GM21360 (cell line): ENCODE data around the gene ABCD3.
A peak's percentile ranks its signal among the peaks of the same experiment; 100 is the strongest.
"Not testable (repeated sequence)": the region's sequence is repeated elsewhere in the genome, so short reads cannot be mapped to it uniquely, and the experiment has no call there.

Experiments
- ATAC-seq: cut with Tn5 transposase; IDR thresholded peaks from one replicate; pipeline ENCODE4 v1.9.1; 2021; ENCODE audit warnings: mild to moderate bottlenecking, moderate library complexity; ENCODE audit not compliant: unreplicated experiment

The ABCD3 gene

GRCh38 chr1:94417978-94418663, at the start of gene ABCD3:
ABCD3 (plus strand) TSS chr1:94418389; CDS start chr1:94418479, 90 bp downstream.
- peak; percentile 96 for ATAC-seq

DNA sequence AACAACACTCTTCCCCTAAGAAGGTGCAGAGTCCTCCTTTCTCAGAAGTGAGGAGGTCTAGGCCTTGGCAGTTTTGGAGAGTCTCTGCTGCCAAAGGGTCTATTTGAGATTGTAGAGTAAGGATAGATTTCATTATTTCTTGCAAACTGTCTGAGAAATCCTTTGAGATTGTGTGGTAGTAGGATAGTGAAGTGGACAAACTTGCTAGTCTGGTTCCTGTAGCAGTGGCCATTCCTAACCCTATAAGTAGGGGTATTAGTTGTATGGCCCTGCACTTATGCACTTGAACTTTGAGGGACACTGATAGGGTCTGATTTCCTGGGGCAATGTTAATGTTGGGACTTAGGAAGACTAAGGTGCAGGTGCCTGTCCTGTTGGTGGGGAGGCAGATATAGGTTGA, 45.4 kb upstream of the ABCD3 start:
- not testable (repeated sequence) for ATAC-seq

- ATAC-seq, result not testable (repeated sequence)
Observed at GRCh38 chr1:94373311-94373710, 44.9 kb upstream of the ABCD3 start.

DNA sequence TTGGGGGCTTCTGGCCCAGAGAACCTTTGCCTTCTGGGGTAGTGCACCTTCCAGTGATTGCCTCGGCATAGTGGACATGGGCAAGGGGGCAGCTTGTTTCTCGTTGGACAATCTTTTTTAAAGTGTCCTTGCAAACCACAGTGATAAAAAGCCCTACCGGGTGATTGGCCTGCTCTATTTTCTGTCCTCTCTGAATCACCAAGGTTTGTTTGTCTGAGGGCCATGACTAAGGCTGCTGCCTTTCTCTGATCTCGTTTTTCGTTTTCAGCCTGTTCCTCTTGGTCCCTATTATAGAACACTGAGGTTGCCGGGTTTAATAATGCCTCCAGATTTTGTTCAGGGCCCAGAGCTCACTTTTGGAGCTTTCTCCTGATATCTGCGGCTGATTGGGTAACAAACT, 42.5 kb upstream of the ABCD3 start:
- ATAC-seq, result not testable (repeated sequence)

DNA sequence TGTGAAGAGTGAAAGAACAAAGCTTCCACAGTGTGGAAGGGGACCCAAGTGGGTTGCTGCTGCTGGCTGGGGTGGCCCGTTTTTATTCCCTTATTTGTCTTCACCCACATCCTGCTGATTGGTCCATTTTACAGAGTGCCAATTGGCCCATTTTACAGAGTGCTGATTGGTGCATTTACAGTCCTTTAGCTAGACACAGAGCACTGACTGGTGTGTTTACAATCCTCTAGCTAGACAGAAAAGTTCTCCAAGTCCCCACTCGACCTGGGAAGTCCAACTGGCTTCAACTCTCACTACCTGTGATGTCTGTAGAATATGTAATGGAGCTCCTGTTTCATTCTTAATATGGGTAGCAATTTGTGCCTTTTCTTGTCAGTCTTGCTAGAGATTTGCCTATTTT, 39.7 kb upstream of the ABCD3 start:
- not testable (repeated sequence) for ATAC-seq

GRCh38 chr1:94379615-94380014, 38.6 kb upstream of the ABCD3 start:
- ATAC-seq, result no peak

DNA sequence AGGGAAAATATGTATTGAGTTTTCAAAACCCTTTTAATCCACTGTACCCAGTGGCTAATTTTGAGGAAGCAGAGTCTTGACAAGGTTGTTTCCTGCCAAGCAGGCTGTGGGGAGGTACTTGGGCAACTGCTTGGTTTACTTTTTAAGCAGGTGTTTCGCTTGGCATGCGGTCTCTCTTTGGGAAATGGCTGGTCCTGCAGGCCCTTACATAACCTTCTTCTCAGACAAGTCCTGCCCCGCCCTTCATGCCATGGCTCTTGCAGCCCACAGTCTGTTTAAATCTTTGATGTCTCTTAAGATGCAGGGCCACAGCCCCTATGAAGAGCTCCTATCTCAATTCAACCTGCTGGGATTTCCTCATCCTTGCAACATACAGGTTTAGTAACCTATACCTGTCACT, 36.0 kb upstream of the ABCD3 start:
- ATAC-seq, result no peak

DNA sequence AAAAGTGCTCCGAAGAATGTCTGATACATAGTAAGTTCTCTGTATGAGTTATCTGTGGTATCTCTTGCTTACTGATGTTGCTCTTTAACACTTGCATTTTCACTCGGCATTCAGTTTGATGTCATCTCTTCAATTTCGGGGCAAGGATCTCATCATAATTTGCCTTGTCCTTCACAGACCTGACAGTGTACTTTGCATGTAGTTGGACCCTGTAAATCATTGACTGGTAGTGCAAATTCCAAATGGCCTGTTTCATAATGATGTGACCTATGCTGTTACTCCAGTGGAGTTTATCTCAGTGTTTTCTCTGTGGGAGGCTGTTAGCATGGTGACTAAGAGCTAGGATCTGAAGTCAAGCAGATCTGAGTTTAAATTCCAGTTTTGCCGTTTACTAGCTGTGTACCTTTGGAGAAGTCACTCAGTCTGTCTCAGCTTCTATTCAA, 34.2 kb upstream of the ABCD3 start:
- ATAC-seq, result no peak

- no peak for ATAC-seq
Observed at GRCh38 chr1:94384485-94385265, 33.5 kb upstream of the ABCD3 start.

GRCh38 chr1:94385308-94385929, 32.8 kb upstream of the ABCD3 start:
- no peak for ATAC-seq

GRCh38 chr1:94389298-94389697, 28.9 kb upstream of the ABCD3 start:
- ATAC-seq, result no peak

DNA sequence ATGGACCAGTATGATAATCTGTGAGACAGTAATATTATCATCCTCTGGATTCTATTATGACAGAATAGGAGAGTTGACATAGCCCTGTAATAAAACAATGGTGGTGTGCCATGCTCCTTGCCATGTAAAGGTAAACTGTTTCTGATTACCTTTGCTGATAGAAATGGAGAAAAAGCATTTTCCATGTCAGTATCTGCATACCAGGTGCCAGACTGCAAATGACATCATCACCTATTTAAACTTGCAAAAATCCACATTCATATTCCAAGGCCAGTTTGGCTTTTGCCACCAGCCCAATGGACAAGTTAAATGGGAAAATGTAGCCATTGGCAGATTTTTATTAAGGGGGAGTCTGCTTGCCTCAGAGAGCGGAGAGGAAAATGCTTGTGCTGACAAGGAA, 23.9 kb upstream of the ABCD3 start:
- ATAC-seq, result no peak

DNA sequence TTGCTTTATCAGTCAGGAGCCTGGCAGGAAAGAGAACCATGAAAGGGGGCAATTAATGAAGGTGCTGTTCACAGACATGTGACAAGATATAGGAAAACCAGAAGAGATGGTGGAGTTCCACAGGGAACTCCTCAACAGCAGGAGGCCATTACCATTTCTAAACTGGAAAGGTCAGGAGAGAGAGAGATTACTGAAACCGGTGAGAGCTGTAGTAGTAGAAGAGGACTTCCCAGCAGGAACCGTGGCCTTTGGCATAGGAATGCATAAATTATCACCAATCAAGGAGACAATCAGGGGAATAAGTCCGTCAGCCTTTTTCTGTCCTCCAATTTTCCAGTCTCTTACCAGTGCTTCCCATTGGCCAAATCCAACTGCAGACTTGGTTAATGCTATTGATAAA, 23.0 kb upstream of the ABCD3 start:
- no peak for ATAC-seq

DNA sequence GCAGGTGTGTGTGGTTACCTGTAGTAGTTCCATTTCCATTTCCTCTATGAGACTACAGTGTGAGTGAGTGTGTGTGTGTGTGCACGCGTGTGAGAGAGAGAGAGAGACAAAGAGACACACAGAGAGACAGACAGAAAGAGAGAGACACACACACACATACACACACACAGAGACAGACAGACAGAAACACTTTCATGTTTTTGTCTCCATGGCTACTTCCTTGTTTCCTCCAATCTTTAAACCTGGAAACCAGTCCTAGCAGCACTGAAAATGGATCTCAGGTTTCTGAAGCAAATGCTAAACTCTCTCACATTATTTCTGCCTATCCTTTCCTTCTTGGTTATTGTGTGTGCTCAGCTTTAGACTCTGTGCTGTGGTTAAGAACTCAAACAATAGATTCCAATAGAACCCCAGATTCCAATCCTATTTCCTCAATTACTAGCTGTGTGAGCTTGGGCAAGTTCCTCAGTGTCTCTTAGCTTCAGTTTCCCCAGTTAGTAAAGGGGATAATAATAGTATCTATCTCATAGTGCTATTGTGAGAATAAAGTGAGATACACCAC, 22.4 kb upstream of the ABCD3 start:
- no peak for ATAC-seq

DNA sequence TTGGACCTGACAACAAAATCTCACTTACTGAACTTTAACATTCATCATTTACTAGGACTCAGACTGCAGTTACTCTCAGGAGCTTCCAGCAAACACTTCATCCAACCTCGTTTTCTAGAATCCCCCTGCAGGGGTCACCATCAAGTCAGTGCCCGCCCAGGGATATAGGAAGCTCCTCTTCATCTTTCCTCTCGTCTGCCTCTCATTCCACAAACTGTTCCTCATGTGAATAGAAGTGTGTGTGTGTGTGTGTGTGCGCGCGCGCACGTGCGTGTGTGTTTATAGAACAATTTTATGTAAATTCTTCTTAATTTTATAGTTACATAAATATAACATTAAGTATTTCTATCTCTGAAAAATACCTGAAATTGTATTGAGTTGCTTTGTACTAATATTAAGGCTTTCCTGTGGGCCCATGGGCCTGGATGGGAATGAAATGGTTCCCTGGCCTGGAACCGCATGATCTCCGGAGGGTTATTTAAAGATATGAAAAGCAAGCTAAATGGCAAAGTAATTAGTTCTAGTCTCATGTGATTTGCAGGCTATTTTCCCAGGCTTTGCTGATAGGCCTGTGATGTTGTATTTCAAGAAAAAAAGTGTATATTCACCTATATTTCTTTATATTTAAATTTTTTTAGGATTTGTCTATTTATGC, 21.7 kb upstream of the ABCD3 start:
- ATAC-seq, result no peak

GRCh38 chr1:94398356-94398755, 19.8 kb upstream of the ABCD3 start:
- ATAC-seq, result no peak

- ATAC-seq, result no peak
Observed at GRCh38 chr1:94399453-94399852, 18.7 kb upstream of the ABCD3 start.

GRCh38 chr1:94401206-94401605, 17.0 kb upstream of the ABCD3 start:
- no peak for ATAC-seq

DNA sequence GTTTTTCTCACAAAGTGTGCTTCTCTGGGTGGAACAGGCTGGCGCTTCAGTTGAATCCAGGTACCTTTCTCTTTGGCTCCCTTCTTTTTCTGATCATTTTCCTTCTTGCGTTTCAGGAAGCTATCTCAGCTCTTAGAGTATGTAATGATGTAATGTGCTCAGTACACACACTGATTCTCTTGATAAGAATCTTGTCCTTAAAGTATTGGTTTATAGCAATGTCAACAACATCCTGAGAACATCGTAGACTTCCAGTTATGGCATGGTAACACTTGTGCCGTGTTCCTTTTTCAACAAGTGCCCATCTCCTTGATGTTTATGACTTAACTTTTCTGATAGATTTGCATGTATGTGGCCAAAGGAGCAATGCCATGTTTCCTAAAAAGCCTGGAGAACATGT, 11.7 kb upstream of the ABCD3 start:
- ATAC-seq, result no peak

- no peak for ATAC-seq
Observed at GRCh38 chr1:94408104-94408830, 9.9 kb upstream of the ABCD3 start.
